ENCODE measurements around the gene ADAM12.

Gene ADAM12

GRCh38 chr10:126166797-126167196, 221.5 kb downstream of the ADAM12 start:
- DNase-seq: no peak

GRCh38 chr10:126165874-126166273, 222.4 kb downstream of the ADAM12 start:
- DNase-seq: no peak

GRCh38 chr10:126163506-126163905, 224.8 kb downstream of the ADAM12 start:
- DNase-seq: no peak

- DNase-seq: no peak
These were observed 226.6 kb downstream of the ADAM12 start for GRCh38 chr10:126161691-126162090.

- no peak for DNase-seq
These were observed 227.2 kb downstream of the ADAM12 start for GRCh38 chr10:126160971-126161630.

GRCh38 chr10:126160571-126160970, 227.7 kb downstream of the ADAM12 start:
- no peak for DNase-seq

GRCh38 chr10:126158133-126158892, 230.0 kb downstream of the ADAM12 start:
- no peak for DNase-seq

GRCh38 chr10:126157189-126157588, 231.1 kb downstream of the ADAM12 start:
- DNase-seq: no peak

- no peak for DNase-seq
These were observed 231.8 kb downstream of the ADAM12 start for GRCh38 chr10:126156503-126156902.

- DNase-seq: no peak
These were observed 232.3 kb downstream of the ADAM12 start for GRCh38 chr10:126156012-126156411.

GRCh38 chr10:126155528-126155927, 232.7 kb downstream of the ADAM12 start:
- DNase-seq: no peak

- no peak for DNase-seq
These were observed 234.3 kb downstream of the ADAM12 start for GRCh38 chr10:126153711-126154628.

- DNase-seq: no peak
These were observed 240.2 kb downstream of the ADAM12 start for GRCh38 chr10:126147866-126148587.

GRCh38 chr10:126146771-126147170, 241.5 kb downstream of the ADAM12 start:
- no peak for DNase-seq

GRCh38 chr10:126143117-126143516, 245.2 kb downstream of the ADAM12 start:
- no peak for DNase-seq

- DNase-seq: no peak
These were observed 247.5 kb downstream of the ADAM12 start for GRCh38 chr10:126140746-126141273.

GRCh38 chr10:126137562-126138221, 250.6 kb downstream of the ADAM12 start:
- DNase-seq: no peak

GRCh38 chr10:126135941-126136595, 252.2 kb downstream of the ADAM12 start:
- no peak for DNase-seq

GRCh38 chr10:126135177-126135576, 253.1 kb downstream of the ADAM12 start:
- DNase-seq: no peak

GRCh38 chr10:126133906-126134656, 254.2 kb downstream of the ADAM12 start:
- DNase-seq: no peak

Data from activated CD4-positive, alpha-beta T cell treated with anti-CD3 and anti-CD28 coated beads for 1 hour (primary cell).